ENCODE data around the gene TNFSF4.
"Not testable (repeated sequence)": the region's sequence is repeated elsewhere in the genome, so short reads cannot be mapped to it uniquely, and the experiment has no call there.

TNFSF4 gene, protein sequence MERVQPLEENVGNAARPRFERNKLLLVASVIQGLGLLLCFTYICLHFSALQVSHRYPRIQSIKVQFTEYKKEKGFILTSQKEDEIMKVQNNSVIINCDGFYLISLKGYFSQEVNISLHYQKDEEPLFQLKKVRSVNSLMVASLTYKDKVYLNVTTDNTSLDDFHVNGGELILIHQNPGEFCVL

DNA sequence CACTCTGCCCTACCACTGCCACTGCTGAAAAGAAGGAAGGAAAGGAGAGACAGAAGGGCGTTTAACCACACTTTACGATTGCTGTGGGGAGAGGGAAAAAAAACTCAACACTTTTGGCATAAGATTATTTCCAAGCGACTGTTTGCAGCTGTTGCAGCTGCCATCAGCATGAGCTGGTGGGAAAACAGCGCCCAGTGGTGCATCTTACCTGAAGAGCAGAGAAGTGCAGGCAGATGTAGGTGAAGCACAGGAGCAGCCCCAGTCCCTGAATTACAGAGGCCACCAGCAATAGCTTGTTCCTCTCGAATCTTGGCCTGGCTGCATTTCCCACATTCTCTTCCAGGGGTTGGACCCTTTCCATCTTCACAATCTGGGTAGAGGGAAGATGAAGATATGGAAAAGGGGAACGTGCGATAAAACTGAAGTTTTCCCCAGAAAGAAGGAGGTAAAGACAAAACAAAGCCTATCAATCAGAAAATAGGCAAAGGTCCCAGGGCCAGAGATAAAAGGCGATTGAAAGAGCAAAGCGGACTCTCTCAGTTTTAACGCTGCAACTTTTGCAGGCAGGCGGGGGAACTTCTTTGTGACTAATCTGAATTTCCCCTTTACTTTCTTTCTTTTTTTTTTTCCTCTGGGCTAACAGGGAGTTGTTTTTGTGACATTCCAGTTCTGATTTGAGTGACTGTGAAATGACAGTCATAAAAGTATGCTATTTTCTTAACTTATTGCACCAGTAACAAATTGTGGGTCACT lies at the start of gene TNFSF4:
Gene TNFSF4, minus strand, starts transcription at position 516 of the 753 bp plus-strand sequence. Its CDS starts 155 bp downstream, at position 361.
- in situ Hi-C loops (cut with HindIII; ENCODE audit: low sequenced_read_pairs) = loop anchor here (5.0 kb wide), 1 partner anchor 35 kb away; no protein-coding TSS in a partner anchor

DNA sequence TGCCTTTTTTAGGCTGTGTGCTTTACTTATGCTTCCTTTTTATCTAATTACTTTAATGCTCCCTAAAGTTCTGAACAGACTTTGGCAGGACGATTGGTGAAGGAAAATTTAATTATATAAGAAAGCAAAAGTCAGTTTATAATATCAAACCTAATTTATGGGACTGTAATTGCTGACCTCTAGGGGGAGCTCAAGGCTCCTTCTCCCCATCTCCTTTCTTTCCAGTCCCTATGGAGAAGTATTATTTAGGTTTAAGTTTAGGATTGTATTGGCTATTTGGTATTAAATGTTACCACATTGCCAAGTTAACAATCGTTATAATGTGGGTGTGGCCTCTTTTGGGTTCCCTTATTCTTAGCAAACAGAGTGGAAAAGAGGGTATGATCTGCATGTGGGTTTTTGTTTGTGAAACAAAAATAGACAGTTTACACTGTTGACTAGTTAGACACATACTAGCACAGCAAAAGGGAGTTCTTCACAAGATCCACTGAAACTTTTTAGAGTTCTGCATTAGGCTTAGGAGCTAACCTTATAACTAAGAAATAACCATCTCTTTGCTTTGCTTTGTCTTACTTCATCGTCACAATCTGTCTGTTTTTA lies 48.2 kb upstream of the TNFSF4 start:
- in situ Hi-C loops (cut with HindIII; ENCODE audit: low sequenced_read_pairs) = no loop called here

DNA sequence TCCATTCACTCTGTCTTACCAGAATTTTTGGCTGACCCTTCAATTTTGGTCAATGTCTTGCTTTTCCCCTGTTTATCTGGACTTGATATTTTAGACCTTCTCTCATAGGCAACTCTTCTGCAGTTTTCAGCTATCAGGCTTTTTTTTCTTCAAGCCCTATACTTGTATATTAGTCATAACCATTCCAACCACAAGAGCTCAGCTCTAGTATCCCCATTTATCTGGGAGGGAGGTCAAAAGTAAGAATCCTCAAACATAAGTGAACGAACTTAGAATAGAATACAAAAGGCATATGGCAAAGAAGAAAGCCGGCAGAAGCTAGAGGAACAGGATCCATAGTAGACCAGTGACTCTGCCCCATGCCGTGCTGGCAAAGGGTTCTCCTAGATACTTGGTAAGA lies 45.9 kb upstream of the TNFSF4 start:
- in situ Hi-C loops (cut with HindIII; ENCODE audit: low sequenced_read_pairs) = no loop called here

DNA sequence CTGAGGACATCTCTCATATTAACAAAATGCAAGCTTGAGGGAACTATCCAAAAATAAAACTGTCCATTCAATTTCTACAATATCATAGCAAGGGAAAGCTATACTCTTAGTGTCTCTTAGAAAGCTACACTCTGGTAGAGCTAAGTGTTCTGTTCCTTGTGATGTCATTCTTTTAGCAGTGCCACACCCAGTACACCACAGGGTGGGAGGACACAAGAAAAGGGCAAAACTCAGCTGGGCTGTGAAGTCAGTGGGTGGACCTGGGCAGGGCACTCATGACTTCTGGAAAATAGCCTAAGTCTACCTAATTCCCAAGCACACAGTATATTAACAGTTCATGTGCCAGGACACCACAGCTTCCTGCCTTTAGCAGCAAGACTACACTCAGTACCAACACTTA lies 42.2 kb upstream of the TNFSF4 start:
- in situ Hi-C loops (cut with HindIII; ENCODE audit: low sequenced_read_pairs) = no loop called here

DNA sequence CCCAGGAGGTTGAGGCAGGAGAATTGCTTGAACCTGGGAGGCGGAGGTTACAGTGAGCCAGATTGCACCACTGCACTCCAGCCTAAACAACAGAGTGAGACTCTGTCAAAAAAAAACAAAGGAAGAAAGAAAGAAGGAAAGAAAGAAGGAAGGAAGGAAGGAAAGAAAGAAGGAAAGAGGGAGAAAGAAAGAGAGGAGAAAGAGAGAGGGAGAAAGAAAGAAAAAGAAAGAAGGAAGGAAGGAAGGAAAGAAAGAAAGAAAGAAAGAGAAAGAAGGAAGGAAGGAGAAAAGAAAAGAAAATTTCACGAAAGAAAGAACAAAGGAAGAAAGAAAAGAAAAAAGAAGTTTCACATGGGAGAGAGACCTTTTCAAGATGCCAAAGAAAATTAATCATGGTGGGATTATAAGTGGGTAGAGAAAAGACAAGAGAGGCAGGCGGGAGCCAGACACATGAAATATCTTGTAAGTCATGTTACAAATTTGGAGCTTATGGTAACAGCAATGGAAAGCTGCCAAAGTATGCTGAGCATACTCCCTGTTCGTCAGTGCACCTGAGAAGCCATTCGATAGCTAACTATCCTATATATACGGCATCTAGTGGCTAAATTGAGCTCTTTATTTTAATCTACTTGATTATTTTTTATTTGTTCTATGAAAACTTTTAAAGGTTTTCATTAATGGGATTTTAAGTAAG lies 41.3 kb upstream of the TNFSF4 start:
- in situ Hi-C loops (cut with HindIII; ENCODE audit: low sequenced_read_pairs) = no loop called here

DNA sequence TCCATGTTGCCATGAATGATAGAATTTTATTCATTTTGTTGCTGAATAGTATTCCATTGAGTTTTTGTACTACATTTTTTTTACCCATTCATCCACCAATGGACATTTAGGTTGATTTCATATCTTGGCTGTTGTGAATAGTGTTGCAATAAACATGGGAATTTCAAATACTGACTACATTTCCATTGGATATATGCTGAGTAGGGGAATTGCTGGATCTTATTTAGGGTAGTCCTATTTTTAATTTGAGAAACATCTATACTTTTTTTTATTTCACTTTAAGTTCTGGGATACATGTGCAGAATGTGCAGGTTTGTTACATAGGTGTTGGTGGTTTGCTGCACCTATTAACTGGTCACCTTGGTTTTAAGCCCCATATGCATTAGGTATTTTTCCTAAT lies 38.8 kb upstream of the TNFSF4 start:
- in situ Hi-C loops (cut with HindIII; ENCODE audit: low sequenced_read_pairs) = no loop called here

DNA sequence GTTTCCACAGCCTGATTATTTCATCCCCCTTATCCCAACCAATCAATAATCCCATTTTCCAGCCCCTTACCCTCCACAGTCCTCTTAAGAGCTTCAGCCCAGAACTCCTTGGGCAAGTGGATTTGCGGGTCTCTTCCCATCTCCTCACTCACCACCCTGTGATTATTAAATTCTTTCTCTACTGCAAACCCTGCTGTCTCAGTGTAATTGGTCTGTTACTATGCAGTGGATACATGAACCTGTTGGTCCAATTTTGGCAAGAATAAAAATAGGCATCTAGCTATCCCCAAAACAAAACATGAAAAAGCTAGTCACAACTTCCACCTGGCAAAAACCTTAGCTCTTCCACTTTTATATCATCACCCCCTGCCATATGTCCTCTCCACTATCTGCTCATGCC lies 36.2 kb upstream of the TNFSF4 start:
- in situ Hi-C loops (cut with HindIII; ENCODE audit: low sequenced_read_pairs) = loop anchor here (5.0 kb wide), 1 partner anchor 36 kb away; the partner anchor contains the start of gene TNFSF4

DNA sequence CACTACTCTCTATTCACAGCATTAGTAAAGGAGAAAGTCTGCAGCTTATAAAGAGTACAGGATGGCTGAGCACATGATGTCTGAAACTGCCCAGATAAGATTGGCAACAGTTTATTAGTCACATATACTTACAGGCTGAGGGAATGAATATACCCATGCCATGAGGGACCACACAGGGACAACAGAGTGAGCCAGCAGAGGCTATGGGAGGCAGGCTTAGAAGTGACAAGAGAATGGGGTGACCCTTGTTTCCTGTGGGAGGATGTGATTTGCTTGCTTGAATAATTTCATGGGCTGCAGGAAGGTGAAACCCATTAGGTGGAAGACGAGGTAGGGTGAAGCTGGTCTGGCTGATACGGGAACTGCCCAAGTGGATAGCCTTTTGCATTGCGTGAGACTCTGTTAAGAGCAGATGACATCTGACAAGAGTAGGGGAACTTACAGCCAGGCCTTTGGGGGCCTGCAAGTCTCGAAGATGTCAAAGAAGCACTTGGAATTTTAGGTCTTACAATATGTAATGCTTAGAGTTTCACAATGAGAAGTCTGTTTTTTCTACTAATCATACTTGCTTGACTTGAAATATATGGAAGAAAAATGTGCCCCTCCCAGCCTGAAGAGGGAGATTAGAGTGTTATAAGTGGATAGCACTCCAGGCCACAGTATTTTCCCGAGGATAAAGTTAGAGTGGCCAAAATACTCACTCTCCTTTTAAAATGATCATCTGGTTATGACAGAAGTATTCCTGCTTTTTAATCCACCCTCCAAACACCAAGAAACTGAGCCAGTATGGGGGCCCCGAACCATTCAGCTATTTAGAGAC lies 34.6 kb upstream of the TNFSF4 start:
- in situ Hi-C loops (cut with HindIII; ENCODE audit: low sequenced_read_pairs) = loop anchor here (5.0 kb wide), 1 partner anchor 34 kb away; the partner anchor contains the start of gene TNFSF4

DNA sequence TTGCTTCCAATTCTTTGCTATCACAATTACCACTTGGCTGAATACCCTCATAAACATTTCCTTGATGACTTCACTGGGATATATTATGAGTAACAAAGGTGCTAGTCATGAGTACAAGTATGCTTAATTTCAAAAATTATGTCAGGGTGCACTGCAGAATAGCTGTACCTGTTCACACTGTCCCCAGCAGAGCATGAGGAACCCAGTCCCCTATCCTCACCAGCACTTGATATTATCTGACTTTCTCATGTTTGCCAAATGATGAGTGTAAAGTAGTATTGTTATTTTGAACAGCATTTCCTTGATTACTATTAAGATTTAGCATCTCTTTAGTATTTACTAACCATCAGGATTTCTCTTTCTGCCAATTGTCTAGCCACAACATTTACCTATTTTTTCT lies 33.5 kb upstream of the TNFSF4 start:
- in situ Hi-C loops (cut with HindIII; ENCODE audit: low sequenced_read_pairs) = loop anchor here (5.0 kb wide), 1 partner anchor 33 kb away; the partner anchor contains the start of gene TNFSF4

DNA sequence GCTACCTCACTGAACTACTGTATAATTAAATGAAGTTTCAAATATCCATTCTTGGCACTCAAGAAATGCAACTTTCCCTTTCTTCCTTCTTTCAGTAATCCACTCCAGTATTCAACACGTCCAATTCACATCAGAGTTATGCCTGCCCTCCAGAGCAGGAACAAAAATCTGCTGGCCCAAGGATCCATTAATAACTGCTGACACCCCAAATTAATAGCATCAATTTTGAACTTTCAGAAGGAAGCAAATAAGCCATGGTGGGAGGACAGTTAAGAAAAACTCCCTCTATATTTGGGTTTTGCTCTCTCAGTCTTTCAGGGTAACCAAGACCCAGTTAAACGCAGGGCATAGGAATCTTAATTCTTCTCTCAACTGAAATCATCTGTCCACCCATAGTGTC lies 31.9 kb upstream of the TNFSF4 start:
- in situ Hi-C loops (cut with HindIII; ENCODE audit: low sequenced_read_pairs) = no loop called here

DNA sequence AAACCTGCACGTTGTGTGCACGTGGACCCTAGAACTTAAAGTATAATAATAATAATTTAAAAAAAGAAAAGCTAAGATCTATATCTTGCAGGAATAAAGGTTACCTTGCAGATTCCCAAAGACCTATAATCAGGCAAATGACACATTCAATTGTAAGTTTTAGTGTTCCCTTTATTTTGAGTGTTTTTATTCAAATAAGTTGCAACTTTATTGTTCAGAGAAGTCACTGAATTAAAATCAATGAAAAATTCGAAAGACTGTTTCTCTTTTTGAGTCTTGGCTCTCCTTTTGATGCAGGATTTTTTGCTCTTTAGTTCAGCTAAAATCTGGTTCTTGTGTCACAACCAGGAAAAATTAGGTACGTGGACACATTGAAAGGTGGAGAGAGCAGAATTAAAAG lies 27.8 kb upstream of the TNFSF4 start:
- in situ Hi-C loops (cut with HindIII; ENCODE audit: low sequenced_read_pairs) = no loop called here

DNA sequence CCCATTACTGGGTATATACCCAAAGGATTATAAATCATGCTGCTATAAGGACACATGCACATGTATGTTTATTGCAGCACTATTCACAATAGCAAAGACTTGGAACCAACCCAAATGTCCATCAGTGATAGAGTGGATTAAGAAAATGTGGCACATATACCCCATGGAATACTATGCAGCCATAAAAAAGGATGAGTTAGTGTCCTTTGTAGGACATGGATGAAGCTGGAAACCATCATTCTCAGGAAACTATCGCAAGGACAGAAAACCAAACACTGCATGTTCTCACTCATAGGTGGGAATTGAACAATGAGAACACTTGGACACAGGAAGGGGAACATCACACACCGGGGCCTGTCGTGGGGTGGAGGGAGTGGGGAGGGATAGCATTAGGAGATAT lies 27.3 kb upstream of the TNFSF4 start:
- in situ Hi-C loops (cut with HindIII; ENCODE audit: low sequenced_read_pairs) = not testable (repeated sequence)

DNA sequence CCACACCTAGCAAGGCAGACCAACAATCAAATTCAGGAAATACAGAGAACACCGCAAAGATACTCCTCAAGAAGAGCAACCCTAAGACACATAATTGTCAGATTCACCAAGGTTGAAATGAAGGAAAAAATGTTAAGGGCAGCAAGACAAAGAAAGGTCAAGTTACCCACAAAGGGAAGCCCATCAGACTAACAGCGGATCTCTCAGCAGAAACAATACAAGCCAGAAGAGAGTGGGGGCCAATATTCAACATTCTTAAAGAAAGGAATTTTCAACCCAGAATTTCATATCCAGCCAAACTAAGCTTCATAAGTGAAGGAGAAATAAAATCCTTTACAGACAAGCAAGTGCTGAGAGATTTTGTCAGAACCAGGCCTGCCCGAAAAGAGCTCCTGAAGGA lies 21.9 kb upstream of the TNFSF4 start:
- in situ Hi-C loops (cut with HindIII; ENCODE audit: low sequenced_read_pairs) = not testable (repeated sequence)

DNA sequence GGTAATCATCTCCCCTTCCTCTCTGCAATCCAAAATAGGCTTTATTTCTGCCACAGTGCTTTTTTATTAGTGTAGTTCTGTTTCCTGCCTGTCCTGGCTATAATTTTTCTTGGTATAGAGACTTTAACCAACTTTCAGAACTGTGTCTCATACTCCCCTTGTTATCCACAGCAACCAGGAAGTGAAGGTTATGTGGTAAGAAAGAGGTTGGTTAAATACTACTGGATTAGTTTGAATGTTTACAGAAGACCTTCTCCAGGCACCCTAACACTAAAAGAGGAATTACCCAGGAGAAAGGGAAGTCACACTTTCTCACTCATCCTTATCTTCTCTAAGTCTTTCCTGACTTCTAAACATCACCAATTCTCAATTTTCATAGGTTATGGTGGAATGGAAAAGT lies 17.8 kb upstream of the TNFSF4 start:
- in situ Hi-C loops (cut with HindIII; ENCODE audit: low sequenced_read_pairs) = no loop called here

DNA sequence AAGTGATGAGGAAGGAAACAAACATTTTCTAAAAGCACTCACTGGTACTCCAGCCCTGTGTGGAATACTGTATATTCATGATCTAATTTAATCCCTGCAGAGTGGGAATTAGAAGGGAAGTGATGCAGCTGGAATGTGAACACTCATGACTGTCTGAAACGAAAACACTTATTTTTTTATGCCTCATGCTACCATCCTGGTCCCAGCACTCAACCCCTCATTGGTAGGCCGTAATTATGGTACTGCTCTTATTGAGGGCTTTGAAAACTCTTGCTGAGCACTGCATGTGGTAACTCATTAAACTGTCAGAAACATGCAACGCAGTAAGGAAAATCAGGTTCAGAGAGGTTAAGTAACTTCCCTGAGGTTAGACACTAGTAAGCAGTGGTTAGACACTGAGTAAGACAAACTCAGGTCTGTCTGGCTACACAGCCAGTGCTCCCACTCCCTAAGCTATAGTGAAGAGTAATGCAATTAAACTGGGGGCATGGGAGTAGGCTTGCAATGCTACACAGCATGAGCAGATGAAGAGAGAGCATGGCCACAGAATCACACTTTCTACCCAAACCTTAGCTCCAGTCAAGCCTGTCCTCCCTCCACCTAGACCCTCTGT lies 17.3 kb upstream of the TNFSF4 start:
- in situ Hi-C loops (cut with HindIII; ENCODE audit: low sequenced_read_pairs) = no loop called here

DNA sequence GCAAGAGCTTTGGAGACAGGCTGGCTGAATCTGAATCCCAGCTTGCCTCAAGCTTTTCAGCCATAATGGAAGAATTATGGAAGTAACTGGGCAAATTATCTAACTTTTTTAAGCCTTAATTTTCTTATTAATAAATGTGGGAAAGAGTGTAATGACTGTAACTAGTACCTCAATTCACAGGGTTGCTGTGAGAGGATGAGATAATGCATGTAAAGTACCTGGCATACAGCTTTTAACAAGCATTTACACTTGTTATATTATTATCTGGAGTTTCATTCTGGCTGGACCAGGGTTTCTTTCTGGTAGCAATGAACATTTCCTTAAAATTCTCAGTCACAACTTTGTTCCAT lies 15.9 kb upstream of the TNFSF4 start:
- in situ Hi-C loops (cut with HindIII; ENCODE audit: low sequenced_read_pairs) = no loop called here

DNA sequence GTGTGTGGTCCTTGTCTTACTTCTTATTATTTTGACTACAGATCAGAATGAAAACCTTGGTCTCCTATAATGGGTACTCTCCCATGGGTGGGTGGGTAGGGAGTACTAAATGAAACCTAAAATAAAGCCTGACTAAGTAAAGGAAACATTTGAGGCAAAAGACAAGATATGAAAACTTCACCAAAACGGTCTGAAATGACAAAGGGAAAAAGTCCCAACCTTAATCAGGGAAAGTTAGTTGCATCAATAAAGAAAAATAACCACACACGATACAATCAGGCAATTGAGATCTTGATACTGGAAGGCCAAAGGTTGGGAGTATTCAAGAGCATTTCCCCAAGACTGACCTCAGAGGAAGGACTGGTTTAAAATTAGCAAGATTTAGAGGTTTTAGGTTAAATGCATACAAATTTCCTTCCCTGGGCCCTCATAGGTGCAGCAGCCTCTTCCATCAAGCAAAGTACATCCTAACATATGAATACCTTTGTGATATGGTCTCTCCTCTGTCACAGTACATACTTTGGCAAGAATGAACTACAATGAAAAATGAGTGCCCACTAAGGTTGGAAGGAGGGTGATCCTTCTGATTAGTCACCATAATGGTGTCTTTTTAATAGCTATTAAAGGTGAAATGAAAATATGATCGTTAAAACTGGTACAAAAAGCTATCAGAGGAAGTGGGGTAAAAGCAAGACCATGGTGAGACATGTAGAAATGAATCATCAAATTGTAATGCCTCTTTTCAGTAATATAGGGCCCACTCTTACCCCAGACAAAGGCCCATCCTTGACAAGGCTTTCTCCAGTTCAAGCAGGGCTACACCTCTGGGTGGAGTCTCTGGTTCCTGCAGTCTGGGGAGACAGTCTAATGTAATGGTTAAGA lies 15.3 kb upstream of the TNFSF4 start:
- in situ Hi-C loops (cut with HindIII; ENCODE audit: low sequenced_read_pairs) = no loop called here

DNA sequence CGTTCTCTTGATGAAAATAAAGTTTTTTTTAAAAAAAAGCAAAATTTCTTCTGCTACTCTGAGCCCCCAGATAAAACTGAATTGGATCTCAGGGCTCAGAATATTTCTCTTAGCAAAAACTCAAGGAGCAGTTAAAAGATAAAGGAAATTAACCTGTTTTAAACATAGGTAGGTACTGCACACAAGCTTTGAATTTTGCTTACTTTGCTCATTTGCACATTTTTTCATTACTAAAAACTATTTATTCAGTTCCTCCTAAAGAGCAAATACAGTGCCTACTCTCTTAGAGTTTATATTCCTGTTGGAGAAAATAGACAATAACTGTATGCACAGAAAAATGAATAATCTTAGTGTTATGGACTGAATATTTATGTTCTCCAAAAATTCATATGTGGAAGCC lies 13.0 kb upstream of the TNFSF4 start:
- in situ Hi-C loops (cut with HindIII; ENCODE audit: low sequenced_read_pairs) = no loop called here

DNA sequence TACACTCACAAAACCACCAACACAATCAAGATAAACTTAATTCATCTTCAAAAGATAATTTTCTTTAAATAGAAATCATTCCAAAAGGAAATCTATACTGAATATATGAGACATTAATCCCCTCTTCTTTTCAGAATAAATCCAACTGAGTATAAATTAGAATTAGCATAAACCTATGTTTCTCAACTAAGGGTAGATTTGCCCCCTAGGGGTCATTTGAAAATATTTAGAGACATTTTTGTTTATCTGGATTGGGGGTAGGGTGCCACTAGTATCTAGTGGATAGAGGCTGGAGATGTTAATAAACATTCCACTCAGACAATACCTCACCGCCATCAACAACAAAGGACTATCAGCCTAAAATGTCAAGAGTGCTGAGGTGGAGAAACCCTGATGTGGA lies 6.5 kb upstream of the TNFSF4 start:
- in situ Hi-C loops (cut with HindIII; ENCODE audit: low sequenced_read_pairs) = no loop called here
